H9 (cell line): ENCODE data around the gene EFEMP1. TPM values are rescaled to one million over a fixed set of nuclear protein-coding genes. Genes with fewer than 3 reads are reported as not detected.

Source experiments
- DNase-seq: peaks from one replicate; pipeline ENCODE4 v3.0.0-alpha.2; 2017
- H2AFZ ChIP-seq: one replicate; pipeline ENCODE4 v1.6.1; 2013; ENCODE audit warnings: mild to moderate bottlenecking, low read length, control low read depth, moderate library complexity
- H2AK5ac ChIP-seq: 2 replicates; pipeline ENCODE4 v1.6.1; 2013; ENCODE audit warnings: low read length, control low read depth, mixed read lengths; ENCODE audit not compliant: insufficient read length
- H2BK120ac ChIP-seq: one replicate; pipeline ENCODE4 v1.6.1; 2013; ENCODE audit warnings: low read depth, mild to moderate bottlenecking, low read length, control low read depth, inconsistent platforms; ENCODE audit not compliant: poor library complexity, severe bottlenecking
- H2BK12ac ChIP-seq: 2 replicates; pipeline ENCODE4 v1.6.1; 2013; ENCODE audit warnings: low read length, control low read depth, mixed read lengths, low read depth; ENCODE audit not compliant: insufficient read length
- H2BK15ac ChIP-seq: 2 replicates; pipeline ENCODE4 v1.6.1; 2013; ENCODE audit warnings: low read depth, low read length, control low read depth
- H2BK20ac ChIP-seq: one replicate; pipeline ENCODE4 v1.6.1; 2013; ENCODE audit warnings: low read depth, mild to moderate bottlenecking, low read length, control low read depth, inconsistent platforms; ENCODE audit not compliant: poor library complexity, severe bottlenecking
- H2BK5ac ChIP-seq: 2 replicates; pipeline ENCODE4 v1.6.1; 2013; ENCODE audit warnings: low read length, control low read depth, mixed read lengths; ENCODE audit not compliant: insufficient read length
- H3K14ac ChIP-seq: 2 replicates; pipeline ENCODE4 v1.6.1; 2013; ENCODE audit warnings: low read length, control low read depth; ENCODE audit not compliant: insufficient read depth
- H3K18ac ChIP-seq: 2 replicates; pipeline ENCODE4 v1.6.1; 2013; ENCODE audit warnings: low read depth, mild to moderate bottlenecking, mixed read lengths, low read length, control low read depth; ENCODE audit not compliant: insufficient read length
- H3K23ac ChIP-seq: 2 replicates; pipeline ENCODE4 v1.6.1; 2013; ENCODE audit warnings: low read length, control low read depth, mixed read lengths, low read depth; ENCODE audit not compliant: insufficient read length
- H3K23me2 ChIP-seq: 2 replicates; pipeline ENCODE4 v1.6.1; 2013; ENCODE audit warnings: low read depth, mild to moderate bottlenecking, mixed read lengths, low read length, control low read depth; ENCODE audit not compliant: insufficient read length, poor library complexity, severe bottlenecking
- H3K27ac ChIP-seq: 2 replicates; pipeline ENCODE4 v1.5.1; 2013; ENCODE audit warnings: low read length, control low read depth, mixed read lengths, low read depth; ENCODE audit not compliant: insufficient read length
- H3K27me3 ChIP-seq: 2 replicates; pipeline ENCODE4 v1.6.1; 2013; ENCODE audit warnings: low read length, control low read depth, inconsistent platforms; ENCODE audit not compliant: insufficient read depth
- H3K4ac ChIP-seq: 2 replicates; pipeline ENCODE4 v1.6.1; 2013; ENCODE audit warnings: low read depth, mild to moderate bottlenecking, control low read depth, inconsistent platforms, low read length, moderate library complexity
- H3K4me1 ChIP-seq: 2 replicates; pipeline ENCODE4 v1.6.1; 2013; ENCODE audit warnings: low read length, control low read depth, inconsistent platforms; ENCODE audit not compliant: insufficient read depth
- H3K4me2 ChIP-seq: 2 replicates; pipeline ENCODE4 v1.6.1; 2013; ENCODE audit warnings: low read length, control low read depth, mixed read lengths; ENCODE audit not compliant: insufficient read length, insufficient read depth
- H3K56ac ChIP-seq: 2 replicates; pipeline ENCODE4 v1.6.1; 2013; ENCODE audit warnings: low read depth, mild to moderate bottlenecking, mixed read lengths, low read length, control low read depth; ENCODE audit not compliant: insufficient read length
- H3K79me1 ChIP-seq: 2 replicates; pipeline ENCODE4 v1.6.1; 2013; ENCODE audit warnings: low read depth, mild to moderate bottlenecking, moderate library complexity, low read length, control low read depth, inconsistent platforms; ENCODE audit not compliant: insufficient read depth, poor library complexity, severe bottlenecking
- H3K79me2 ChIP-seq: 2 replicates; pipeline ENCODE4 v1.6.1; 2013; ENCODE audit warnings: low read length, control low read depth, inconsistent platforms; ENCODE audit not compliant: insufficient read depth
- H3K9ac ChIP-seq: 2 replicates; pipeline ENCODE4 v1.6.1; 2013; ENCODE audit warnings: low read length, control low read depth, mixed read lengths; ENCODE audit not compliant: insufficient read length; ENCODE audit errors: extremely low read depth
- H3K9me3 ChIP-seq: one replicate; pipeline ENCODE4 v1.6.1; 2013; ENCODE audit warnings: low read depth, low read length, inconsistent platforms; ENCODE audit not compliant: control insufficient read depth
- H3T11ph ChIP-seq: one replicate; pipeline ENCODE4 v1.6.1; 2013; ENCODE audit warnings: mild to moderate bottlenecking, low read length, control low read depth, inconsistent platforms
- H4K20me1 ChIP-seq: one replicate; pipeline ENCODE4 v1.6.1; 2013; ENCODE audit not compliant: control insufficient read depth, insufficient read length, insufficient read depth
- H4K5ac ChIP-seq: 2 replicates; pipeline ENCODE4 v1.6.1; 2013; ENCODE audit warnings: low read depth, mild to moderate bottlenecking, mixed read lengths, low read length, control low read depth; ENCODE audit not compliant: insufficient read length
- H4K8ac ChIP-seq: replicated peaks from 2 replicates; pipeline ENCODE4 v1.6.1; 2013; ENCODE audit warnings: low read length, control low read depth, mixed read lengths, low read depth; ENCODE audit not compliant: insufficient read length
- H4K91ac ChIP-seq: 2 replicates; pipeline ENCODE4 v1.6.1; 2013; ENCODE audit warnings: low read depth, mild to moderate bottlenecking, moderate library complexity, mixed read lengths, low read length, control low read depth; ENCODE audit not compliant: insufficient read length
- H3K27ac Mint-ChIP-seq, 3 experiments: 2 replicates in 2 of 3; 3 replicates in 1 of 3; pipeline ENCODE4 v1.8.0; 2020 to 2021; ENCODE audit warnings: mixed read lengths in 3 of 3, mild to moderate bottlenecking in 1 of 3, moderate library complexity in 1 of 3
- H3K27me3 Mint-ChIP-seq: 2 replicates; pipeline ENCODE4 v1.8.0; 2021; ENCODE audit warnings: low read depth, mild to moderate bottlenecking, moderate library complexity, mixed read lengths
- H3K36me3 Mint-ChIP-seq, 3 experiments: 2 replicates in 2 of 3; 3 replicates in 1 of 3; pipeline ENCODE4 v1.8.0; 2020 to 2021; ENCODE audit warnings: low read depth in 3 of 3, mixed read lengths in 3 of 3; ENCODE audit not compliant: insufficient read depth in 1 of 3
- H3K4me1 Mint-ChIP-seq, 2 experiments: 2 replicates each; pipeline ENCODE4 v1.8.0; 2020; ENCODE audit warnings: mixed read lengths in 2 of 2
- H3K4me3 Mint-ChIP-seq, 2 experiments: 2 replicates in 1 of 2; 3 replicates in 1 of 2; pipeline ENCODE4 v1.8.0; 2020 to 2021; ENCODE audit warnings: mild to moderate bottlenecking in 2 of 2, mixed read lengths in 2 of 2, moderate library complexity in 1 of 2
- H3K9me3 Mint-ChIP-seq, 2 experiments: 2 replicates in 1 of 2; 3 replicates in 1 of 2; pipeline ENCODE4 v1.8.0; 2020; ENCODE audit warnings: mild to moderate bottlenecking in 2 of 2, mixed read lengths in 2 of 2, moderate library complexity in 1 of 2
- CTCF ChIP-seq: fragments of 200-600 bp; sonication (generic); conservative IDR thresholded peaks from 3 replicates; pipeline ENCODE4 v1.8.0; 2021; ENCODE audit warnings: antibody characterized with exemption, mild to moderate bottlenecking
- WGBS: extraction: QIAGEN DNeasy Blood & Tissue Kit; methylation state at CpG from one replicate; pipeline ENCODE4 v1.1.7; 2013; ENCODE audit warnings: missing lambda C conversion rate, low lambda C conversion rate, mixed read lengths; ENCODE audit not compliant: insufficient read length; ENCODE audit errors: extremely low coverage; 5-methylcytosine and 5-hydroxymethylcytosine counted together
- total RNA-seq: library from RNA; stranded (reverse); gene quantifications from 2 replicates; pipeline ENCODE4 v1.2.1, GENCODE V29; 2021

The EFEMP1 gene
- total RNA-seq, 1 experiment from 2014 or later = 3.5 TPM

GRCh38 chr2:55968941-55969340 lies 45.4 kb upstream of the EFEMP1 start:
- Histone ChIP-seq H4K5ac (no peak overlapping the region), H3T11ph (no peak overlapping the region), H2BK12ac (no peak overlapping the region), H3K4me1 (no peaks in the 10 kb centered on the region), H3K23me2 (no peaks in the 10 kb centered on the region), H3K4ac (no peak overlapping the region), H3K9me3 (no peaks in the 10 kb centered on the region), H3K79me1 (no peaks in the 10 kb centered on the region), H2AFZ (no peak overlapping the region), H3K79me2 (no peaks in the 10 kb centered on the region), H4K20me1 (no peaks in the 10 kb centered on the region), H3K14ac (no peak overlapping the region), H4K91ac (no peak overlapping the region), H3K23ac (no peak overlapping the region), H3K9ac (no peak overlapping the region), H3K4me2 (no peak overlapping the region), H4K8ac (no peak overlapping the region), H3K56ac (no peak overlapping the region), H2AK5ac (no peak overlapping the region), H2BK120ac (no peak overlapping the region), H2BK15ac (no peak overlapping the region), H2BK5ac (no peak overlapping the region), H3K27me3 (no peaks in the 10 kb centered on the region), H3K18ac (no peak overlapping the region), H3K27ac (no peak overlapping the region), H2BK20ac (no peak overlapping the region)
- Mint-ChIP-seq H3K4me1 (no peaks in the 10 kb centered on the region), H3K4me3 (no peak overlapping the region), H3K36me3 (no peaks in the 10 kb centered on the region; a peak in 1 of 7 replicates), H3K27me3 (peaks cover 7% of the 10 kb centered on the region), H3K27ac (no peak overlapping the region; a peak in 1 of 7 replicates), H3K9me3 (no peaks in the 10 kb centered on the region)
- no peak for TF ChIP-seq CTCF
- no CpG with 5 or more reads among the region's 1 CpG for WGBS
- DNase-seq = no peak
